Measurements from ENCODE around the gene ATP6AP2.
"Not testable (repeated sequence)": the region's sequence is repeated elsewhere in the genome, so short reads cannot be mapped to it uniquely, and the experiment has no call there.

Gene ATP6AP2

DNA sequence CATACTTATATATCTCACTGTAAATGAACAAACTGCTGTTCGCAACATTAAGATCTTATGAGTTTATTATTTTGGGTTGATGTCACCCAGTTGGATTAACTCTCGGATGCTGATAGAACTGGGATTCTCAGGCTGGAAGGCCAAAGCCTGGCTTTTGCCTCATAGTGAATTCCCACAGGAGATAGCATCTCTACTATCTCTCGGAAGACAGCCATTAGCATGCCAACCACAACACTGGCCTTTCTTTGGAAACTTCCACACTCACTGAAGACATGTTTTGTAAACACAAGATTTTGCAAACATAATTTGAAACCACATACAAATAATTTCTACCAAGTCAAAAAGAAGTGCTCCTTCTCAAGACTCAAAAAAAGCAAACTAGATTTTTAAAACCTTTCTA, 4.5 kb upstream of the ATP6AP2 start:
- H3K4me3 ChIP-seq (ENCODE audit: low read length), result no peak overlapping the region
- no peak for DNase-seq (ENCODE audit: low read depth)
- TF ChIP-seq, protein P1, sequence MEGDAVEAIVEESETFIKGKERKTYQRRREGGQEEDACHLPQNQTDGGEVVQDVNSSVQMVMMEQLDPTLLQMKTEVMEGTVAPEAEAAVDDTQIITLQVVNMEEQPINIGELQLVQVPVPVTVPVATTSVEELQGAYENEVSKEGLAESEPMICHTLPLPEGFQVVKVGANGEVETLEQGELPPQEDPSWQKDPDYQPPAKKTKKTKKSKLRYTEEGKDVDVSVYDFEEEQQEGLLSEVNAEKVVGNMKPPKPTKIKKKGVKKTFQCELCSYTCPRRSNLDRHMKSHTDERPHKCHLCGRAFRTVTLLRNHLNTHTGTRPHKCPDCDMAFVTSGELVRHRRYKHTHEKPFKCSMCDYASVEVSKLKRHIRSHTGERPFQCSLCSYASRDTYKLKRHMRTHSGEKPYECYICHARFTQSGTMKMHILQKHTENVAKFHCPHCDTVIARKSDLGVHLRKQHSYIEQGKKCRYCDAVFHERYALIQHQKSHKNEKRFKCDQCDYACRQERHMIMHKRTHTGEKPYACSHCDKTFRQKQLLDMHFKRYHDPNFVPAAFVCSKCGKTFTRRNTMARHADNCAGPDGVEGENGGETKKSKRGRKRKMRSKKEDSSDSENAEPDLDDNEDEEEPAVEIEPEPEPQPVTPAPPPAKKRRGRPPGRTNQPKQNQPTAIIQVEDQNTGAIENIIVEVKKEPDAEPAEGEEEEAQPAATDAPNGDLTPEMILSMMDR (IDR thresholded peaks at IDR 0.05; ENCODE audit: insufficient read depth, low read depth, low read length, missing control alignments), result no peak

- DNase-seq (ENCODE audit: low read depth), result no peak
- no peak overlapping the region for H3K4me3 ChIP-seq (ENCODE audit: low read length)
- TF ChIP-seq, protein P1 (IDR thresholded peaks at IDR 0.05; ENCODE audit: insufficient read depth, low read depth, low read length, missing control alignments), result no peak
These were observed 2.6 kb upstream of the ATP6AP2 start for GRCh38 chrX:40578039-40578695.

DNA sequence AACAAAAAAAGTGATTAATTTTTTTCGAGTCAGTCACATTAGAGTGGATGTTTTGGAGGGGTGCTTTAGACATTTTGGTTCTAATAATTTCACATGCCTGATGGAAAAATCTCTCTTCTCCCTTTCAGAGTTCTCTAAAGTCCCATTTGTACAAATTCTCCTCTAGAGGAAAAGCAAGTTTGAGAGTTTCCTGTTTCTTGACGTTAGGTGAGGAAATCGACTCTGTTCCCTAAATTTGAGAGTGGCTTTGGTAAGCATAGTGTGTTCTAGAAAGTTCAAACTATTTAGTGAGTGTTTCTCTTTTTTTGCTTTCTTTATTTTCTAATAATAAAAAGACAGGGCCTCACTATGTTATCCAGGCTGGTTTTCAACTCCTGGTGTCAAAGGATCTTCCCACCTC, 1.6 kb upstream of the ATP6AP2 start:
- H3K4me3 ChIP-seq (ENCODE audit: low read length), result no peak overlapping the region
- TF ChIP-seq, protein P1 (IDR thresholded peaks at IDR 0.05; ENCODE audit: insufficient read depth, low read depth, low read length, missing control alignments), result no peak
- no peak for DNase-seq (ENCODE audit: low read depth)

DNA sequence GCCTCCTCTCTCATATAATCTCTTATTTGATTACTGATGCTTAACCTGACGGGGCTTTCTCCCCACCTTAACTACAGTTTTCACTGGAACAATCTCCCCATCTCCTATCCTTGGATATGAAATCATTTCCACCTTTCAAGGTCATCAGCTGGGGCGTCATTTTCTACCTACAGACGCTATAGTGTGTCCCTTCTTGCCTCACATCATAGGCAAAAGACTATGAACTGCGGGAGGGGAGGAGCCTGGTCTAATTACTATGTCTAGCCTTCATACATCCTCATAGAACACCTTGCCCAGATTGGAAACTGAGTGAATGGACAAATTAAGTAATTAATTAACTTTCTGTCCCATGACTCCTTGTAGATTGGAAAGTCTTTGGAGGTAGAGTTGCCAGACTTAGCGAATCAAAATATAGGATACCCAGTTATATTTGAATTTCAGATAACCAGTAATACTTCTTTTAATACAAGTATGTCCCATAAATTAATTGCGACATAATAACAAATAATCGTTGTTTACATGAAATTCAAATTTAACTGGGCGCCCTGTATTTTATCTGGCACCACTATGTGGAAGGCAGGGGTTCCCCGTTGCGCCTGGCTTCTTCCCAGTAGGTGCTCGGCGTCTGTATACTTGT, 752 bp upstream of the ATP6AP2 start:
- peak overlapping the region; percentile 69 for H3K4me3 ChIP-seq (ENCODE audit: low read length)
- peak; percentile 2 for DNase-seq (ENCODE audit: low read depth)
- TF ChIP-seq, protein P1 (IDR thresholded peaks at IDR 0.05; ENCODE audit: insufficient read depth, low read depth, low read length, missing control alignments), result no peak

- TF ChIP-seq, protein P1 (IDR thresholded peaks at IDR 0.05; ENCODE audit: insufficient read depth, low read depth, low read length, missing control alignments), result no peak
- H3K4me3 ChIP-seq (ENCODE audit: low read length), result peak overlapping the region; percentile 69
- DNase-seq (ENCODE audit: low read depth), result peak; percentile 48
These were observed 658 bp downstream of the ATP6AP2 start for GRCh38 chrX:40581336-40581920.

DNA sequence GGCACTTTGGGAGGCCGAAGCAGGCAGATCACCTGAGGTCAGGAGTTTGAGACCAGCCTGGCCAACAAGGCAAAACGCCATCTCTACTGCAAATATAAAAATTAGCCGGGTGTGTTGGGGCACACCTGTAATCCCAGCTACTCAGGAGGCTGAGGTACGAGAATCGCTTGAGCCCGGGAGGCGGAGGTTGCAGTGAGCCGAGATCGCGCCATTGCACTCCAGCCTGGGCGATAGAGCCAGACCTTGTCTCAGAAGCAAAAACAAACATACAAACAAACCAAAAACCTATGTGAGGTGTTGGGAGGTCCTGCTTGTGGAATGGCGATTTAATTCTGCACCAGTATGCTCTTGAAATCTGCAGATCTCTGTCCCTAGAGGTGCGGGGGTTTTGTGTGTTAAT, 1.4 kb downstream of the ATP6AP2 start:
- not testable (repeated sequence) for H3K4me3 ChIP-seq (ENCODE audit: low read length)

GRCh38 chrX:40582811-40583210, 2.0 kb downstream of the ATP6AP2 start:
- H3K4me3 ChIP-seq (ENCODE audit: low read length), result no peak overlapping the region
- DNase-seq (ENCODE audit: low read depth), result no peak
- TF ChIP-seq, protein P1 (IDR thresholded peaks at IDR 0.05; ENCODE audit: insufficient read depth, low read depth, low read length, missing control alignments), result no peak

More for the DNA sequence above, 1.4 kb downstream of the ATP6AP2 start:
- DNase-seq (ENCODE audit: low read depth), result not testable (repeated sequence)

DNA sequence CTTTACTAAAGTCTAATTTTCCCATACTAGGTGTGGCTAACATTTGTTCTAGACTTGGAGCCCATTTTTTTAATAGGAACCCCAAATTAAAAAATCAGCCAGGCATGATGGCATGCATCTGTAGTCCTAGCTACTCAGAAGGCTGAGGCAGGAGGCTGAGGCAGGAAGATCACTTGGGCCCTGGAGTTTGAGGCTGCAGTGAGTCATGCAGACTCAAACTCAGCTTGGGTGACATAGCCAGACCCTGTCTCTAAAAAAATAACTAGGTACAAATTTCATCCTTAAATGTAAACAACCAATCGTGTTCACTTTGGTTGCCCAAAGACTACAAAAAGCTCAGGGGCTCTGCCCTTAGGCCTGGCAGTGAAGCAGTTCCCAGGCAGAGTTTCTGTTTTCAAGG, 6.9 kb downstream of the ATP6AP2 start:
- DNase-seq (ENCODE audit: low read depth); H3K4me3 ChIP-seq (ENCODE audit: low read length): not testable (repeated sequence)

DNA sequence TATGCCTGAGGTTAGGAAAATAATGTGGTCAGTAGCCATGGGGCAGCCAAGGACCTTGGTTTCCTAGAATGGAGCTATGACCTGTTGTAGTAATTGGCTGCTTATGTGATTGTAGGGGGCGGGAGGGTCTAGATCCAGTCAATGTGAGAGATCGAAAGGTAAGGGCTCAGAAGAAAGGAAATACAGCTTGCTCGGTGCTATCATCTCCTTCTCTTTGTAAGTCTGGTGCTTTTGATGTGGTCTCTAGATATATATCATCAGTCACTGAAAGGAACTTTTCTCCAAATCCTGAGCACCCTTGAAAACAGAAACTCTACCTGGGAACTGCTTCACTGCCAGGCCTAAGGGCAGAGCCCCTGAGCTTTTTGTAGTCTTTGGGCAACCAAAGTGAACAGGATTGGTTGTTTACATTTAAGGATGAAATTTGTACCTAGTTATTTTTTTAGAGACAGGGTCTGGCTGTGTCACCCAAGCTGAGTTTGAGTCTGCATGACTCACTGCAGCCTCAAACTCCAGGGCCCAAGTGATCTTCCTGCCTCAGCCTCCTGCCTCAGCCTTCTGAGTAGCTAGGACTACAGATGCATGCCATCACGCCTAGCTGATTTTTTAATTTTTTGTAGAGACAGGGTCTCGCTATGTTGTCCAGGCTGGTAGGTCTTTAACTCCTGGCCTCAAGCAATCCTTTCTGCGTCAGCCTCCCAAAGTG, 9.0 kb downstream of the ATP6AP2 start:
- not testable (repeated sequence) for H3K4me3 ChIP-seq (ENCODE audit: low read length); DNase-seq (ENCODE audit: low read depth)

Measured in epithelial cell of esophagus (primary cell).